Stimulated activated CD8-positive, alpha-beta memory T cell treated with anti-CD3 and anti-CD28 coated beads, Interleukin-7, amount 100 ng/mL, for 48 hours (primary cell): ENCODE data around the gene MRPL52.
"Not testable (repeated sequence)": the region's sequence is repeated elsewhere in the genome, so short reads cannot be mapped to it uniquely, and the experiment has no call there.

Experiments
- DNase-seq, 2 donors: peaks; one replicate each; pipeline ENCODE4 v3.0.0-alpha.2; 2020; ENCODE audit warnings: low read depth in 1 of 2; ENCODE audit errors: extremely low read depth in 1 of 2

Gene MRPL52

GRCh38 chr14:22837750-22838538 is 8.3 kb downstream of the MRPL52 start:
- no peak for DNase-seq

GRCh38 chr14:22838631-22839041 is 8.9 kb downstream of the MRPL52 start:
- DNase-seq = no peak

- no peak for DNase-seq
Observed at GRCh38 chr14:22839159-22839779, 9.6 kb downstream of the MRPL52 start.

- no peak for DNase-seq
Observed at GRCh38 chr14:22841311-22841710, 11.6 kb downstream of the MRPL52 start.

GRCh38 chr14:22841769-22842168 is 12.1 kb downstream of the MRPL52 start:
- DNase-seq = no peak

- no peak for DNase-seq
Observed at GRCh38 chr14:22842211-22843122, 12.8 kb downstream of the MRPL52 start.

GRCh38 chr14:22843123-22843925 is 13.6 kb downstream of the MRPL52 start:
- DNase-seq = no peak

- DNase-seq = no peak
Observed at GRCh38 chr14:22844221-22845102, 14.8 kb downstream of the MRPL52 start.

GRCh38 chr14:22845103-22845394 is 15.4 kb downstream of the MRPL52 start:
- no peak for DNase-seq

- DNase-seq = no peak
Observed at GRCh38 chr14:22845821-22846625, 16.3 kb downstream of the MRPL52 start.

- DNase-seq = no peak
Observed at GRCh38 chr14:22846811-22847307, 17.2 kb downstream of the MRPL52 start.

GRCh38 chr14:22847661-22848341 is 18.1 kb downstream of the MRPL52 start:
- no peak for DNase-seq

- no peak for DNase-seq
Observed at GRCh38 chr14:22848351-22849164, 18.9 kb downstream of the MRPL52 start.

GRCh38 chr14:22849212-22849819 is 19.6 kb downstream of the MRPL52 start:
- DNase-seq = no peak

GRCh38 chr14:22850944-22851764 is 21.5 kb downstream of the MRPL52 start:
- peak in 1 of 2 donors; percentile 56 for DNase-seq

GRCh38 chr14:22852178-22852577 is 22.5 kb downstream of the MRPL52 start:
- not testable (repeated sequence) for DNase-seq
